ENCODE results near the gene ATP8A2. TPM values are rescaled to one million over a fixed set of nuclear protein-coding genes. Genes with fewer than 3 reads are reported as not detected.

The ATP8A2 gene
- total RNA-seq, 2 donors from 2014 or later, result 1.6 to 2.9 TPM

DNA sequence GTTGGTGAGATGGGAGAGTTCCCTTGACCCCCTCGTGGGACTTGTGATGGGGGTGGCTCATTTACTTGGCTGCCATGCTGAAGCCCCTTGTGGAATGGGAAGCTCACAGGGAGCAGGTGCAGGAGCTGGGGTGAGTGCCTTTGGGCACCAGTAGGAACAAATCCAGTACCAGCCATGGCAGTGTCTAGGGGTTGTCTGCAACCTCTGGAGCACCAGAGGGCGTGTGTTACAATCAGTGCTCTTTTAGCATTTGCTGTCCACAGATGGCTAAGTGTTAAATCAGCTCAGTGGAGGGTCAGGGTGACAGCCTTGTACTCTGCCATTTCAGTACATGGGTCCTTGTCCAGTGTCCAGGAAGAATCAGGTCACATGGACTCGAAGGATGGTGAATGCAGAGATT lies 75.6 kb downstream of the ATP8A2 start:
- Histone ChIP-seq H3K27me3 (ENCODE audit: control insufficient read depth, insufficient read depth, low read length, poor library complexity, severe bottlenecking) (no peaks in the 10 kb centered on the region), H3K27ac (ENCODE audit: low read depth, low read length) (no peak overlapping the region), H3K4me3 (ENCODE audit: low read length) (no peak overlapping the region), H3K9me3 (ENCODE audit: control insufficient read depth, low read length) (peaks cover 10% of the 10 kb centered on the region), H3K9ac (ENCODE audit: extremely low read depth, low read length, poor library complexity, severe bottlenecking) (no peak overlapping the region), H3K4me1 (ENCODE audit: control insufficient read depth, insufficient read depth, low read length) (no peaks in the 10 kb centered on the region), H3K36me3 (ENCODE audit: control insufficient read depth, insufficient read depth, low read length) (no peaks in the 10 kb centered on the region)
- TF ChIP-seq, protein P1, sequence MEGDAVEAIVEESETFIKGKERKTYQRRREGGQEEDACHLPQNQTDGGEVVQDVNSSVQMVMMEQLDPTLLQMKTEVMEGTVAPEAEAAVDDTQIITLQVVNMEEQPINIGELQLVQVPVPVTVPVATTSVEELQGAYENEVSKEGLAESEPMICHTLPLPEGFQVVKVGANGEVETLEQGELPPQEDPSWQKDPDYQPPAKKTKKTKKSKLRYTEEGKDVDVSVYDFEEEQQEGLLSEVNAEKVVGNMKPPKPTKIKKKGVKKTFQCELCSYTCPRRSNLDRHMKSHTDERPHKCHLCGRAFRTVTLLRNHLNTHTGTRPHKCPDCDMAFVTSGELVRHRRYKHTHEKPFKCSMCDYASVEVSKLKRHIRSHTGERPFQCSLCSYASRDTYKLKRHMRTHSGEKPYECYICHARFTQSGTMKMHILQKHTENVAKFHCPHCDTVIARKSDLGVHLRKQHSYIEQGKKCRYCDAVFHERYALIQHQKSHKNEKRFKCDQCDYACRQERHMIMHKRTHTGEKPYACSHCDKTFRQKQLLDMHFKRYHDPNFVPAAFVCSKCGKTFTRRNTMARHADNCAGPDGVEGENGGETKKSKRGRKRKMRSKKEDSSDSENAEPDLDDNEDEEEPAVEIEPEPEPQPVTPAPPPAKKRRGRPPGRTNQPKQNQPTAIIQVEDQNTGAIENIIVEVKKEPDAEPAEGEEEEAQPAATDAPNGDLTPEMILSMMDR (conservative IDR thresholded peaks at IDR 0.05), result no peak
- H3K9me3 Mint-ChIP-seq, result peaks cover 11% of the 10 kb centered on the region
- no peaks in the 10 kb centered on the region for H3K36me3 Mint-ChIP-seq (ENCODE audit: low read depth)
- 80 to 92% methylated on average over 2 to 3 of the region's 3 CpGs for WGBS, 2 experiments (ENCODE audit: insufficient coverage in 1 of 2, insufficient read length in 1 of 2)
- DNase-seq, result no peak
- H3K4me3 Mint-ChIP-seq, result no peak overlapping the region
- H3K27me3 Mint-ChIP-seq (ENCODE audit: insufficient read depth), result no peaks in the 10 kb centered on the region
- H3K4me1 Mint-ChIP-seq, result no peaks in the 10 kb centered on the region
- no peak overlapping the region for H3K27ac Mint-ChIP-seq

DNA sequence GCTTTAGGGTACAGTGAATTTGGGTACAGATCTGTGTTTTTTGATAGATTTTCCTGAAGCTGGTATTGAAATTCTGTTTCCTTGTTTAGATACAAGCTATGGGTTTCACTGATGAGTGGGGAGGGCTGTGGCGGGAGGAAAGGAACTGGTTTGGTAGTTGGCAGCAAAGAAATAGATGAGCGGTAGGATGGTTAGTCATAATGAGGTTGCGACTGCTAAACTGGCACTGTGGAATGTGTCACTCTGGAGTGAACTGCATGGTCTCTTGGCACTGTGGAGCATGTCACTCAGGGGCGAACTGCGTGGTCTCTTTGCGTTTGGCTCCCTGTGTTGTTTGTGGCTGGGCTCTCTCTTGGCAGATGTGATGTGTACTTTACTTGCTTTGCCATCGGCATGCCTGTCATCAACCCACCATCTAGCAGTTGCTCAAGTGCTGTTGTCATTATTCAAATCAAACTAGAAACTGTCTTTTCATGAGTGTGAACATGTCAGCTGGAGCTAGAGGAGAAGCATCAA lies 82.1 kb downstream of the ATP8A2 start:
- Mint-ChIP-seq H3K9me3 (no peaks in the 10 kb centered on the region), H3K36me3 (ENCODE audit: low read depth) (no peaks in the 10 kb centered on the region), H3K27me3 (ENCODE audit: insufficient read depth) (no peaks in the 10 kb centered on the region), H3K4me1 (no peaks in the 10 kb centered on the region), H3K4me3 (no peak overlapping the region), H3K27ac (no peak overlapping the region)
- TF ChIP-seq, protein P1 (conservative IDR thresholded peaks at IDR 0.05), result no peak
- Histone ChIP-seq H3K36me3 (ENCODE audit: control insufficient read depth, insufficient read depth, low read length) (no peaks in the 10 kb centered on the region), H3K27me3 (ENCODE audit: control insufficient read depth, insufficient read depth, low read length, poor library complexity, severe bottlenecking) (no peaks in the 10 kb centered on the region), H3K9ac (ENCODE audit: extremely low read depth, low read length, poor library complexity, severe bottlenecking) (no peak overlapping the region), H3K4me3 (ENCODE audit: low read length) (no peak overlapping the region), H3K27ac (ENCODE audit: low read depth, low read length) (no peak overlapping the region), H3K9me3 (ENCODE audit: control insufficient read depth, low read length) (no peaks in the 10 kb centered on the region), H3K4me1 (ENCODE audit: control insufficient read depth, insufficient read depth, low read length) (no peaks in the 10 kb centered on the region)
- WGBS, 2 experiments (ENCODE audit: insufficient coverage in 1 of 2, insufficient read length in 1 of 2), result 86 to 91% methylated on average over 4 to 7 of the region's 7 CpGs
- DNase-seq, result no peak

DNA sequence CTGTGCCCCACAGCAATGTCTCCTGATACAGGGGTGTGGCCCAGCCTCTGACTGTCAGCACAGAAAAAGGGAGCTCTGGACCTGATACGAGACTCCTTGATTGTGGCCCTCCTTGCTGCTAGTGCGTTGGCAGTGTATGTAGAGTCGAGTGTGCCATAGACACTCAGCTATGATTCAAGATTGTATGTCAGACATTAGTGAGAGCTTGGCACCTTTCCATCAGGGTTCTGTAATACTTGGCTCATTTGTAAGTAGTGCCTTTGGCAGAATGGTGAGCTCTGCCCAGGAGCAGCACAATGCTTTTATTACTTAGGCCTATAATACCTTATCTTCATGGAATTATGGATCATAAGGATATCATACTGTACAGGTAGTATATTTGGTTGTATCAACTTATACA lies 83.4 kb downstream of the ATP8A2 start:
- no peak overlapping the region for H3K9ac ChIP-seq (ENCODE audit: extremely low read depth, low read length, poor library complexity, severe bottlenecking)
- no peak for DNase-seq
- H3K27ac ChIP-seq (ENCODE audit: low read depth, low read length), result no peak overlapping the region
- no peaks in the 10 kb centered on the region for H3K36me3 ChIP-seq (ENCODE audit: control insufficient read depth, insufficient read depth, low read length)
- no peaks in the 10 kb centered on the region for H3K4me1 ChIP-seq (ENCODE audit: control insufficient read depth, insufficient read depth, low read length)
- no peaks in the 10 kb centered on the region for H3K27me3 Mint-ChIP-seq (ENCODE audit: insufficient read depth)
- TF ChIP-seq, protein P1 (conservative IDR thresholded peaks at IDR 0.05), result no peak
- H3K27me3 ChIP-seq (ENCODE audit: control insufficient read depth, insufficient read depth, low read length, poor library complexity, severe bottlenecking), result no peaks in the 10 kb centered on the region
- H3K4me3 Mint-ChIP-seq, result no peak overlapping the region
- 95 to 97% methylated on average over 3 of the region's 3 CpGs for WGBS, 2 experiments (ENCODE audit: insufficient coverage in 1 of 2, insufficient read length in 1 of 2)
- no peaks in the 10 kb centered on the region for H3K36me3 Mint-ChIP-seq (ENCODE audit: low read depth)
- H3K9me3 Mint-ChIP-seq, result no peaks in the 10 kb centered on the region
- H3K27ac Mint-ChIP-seq, result no peak overlapping the region
- no peak overlapping the region for H3K4me3 ChIP-seq (ENCODE audit: low read length)
- H3K9me3 ChIP-seq (ENCODE audit: control insufficient read depth, low read length), result no peaks in the 10 kb centered on the region
- no peaks in the 10 kb centered on the region for H3K4me1 Mint-ChIP-seq

Measured in endodermal cell (in vitro differentiated cells).